Measurements from ENCODE around the gene G6PC2. TPM values are rescaled to one million over a fixed set of nuclear protein-coding genes. Genes with fewer than 3 reads are reported as not detected.

The G6PC2 gene
- total and polyA plus RNA-seq, 2 donors (not counting 1 experiment from before 2014, with no cell fraction given), result not detected

DNA sequence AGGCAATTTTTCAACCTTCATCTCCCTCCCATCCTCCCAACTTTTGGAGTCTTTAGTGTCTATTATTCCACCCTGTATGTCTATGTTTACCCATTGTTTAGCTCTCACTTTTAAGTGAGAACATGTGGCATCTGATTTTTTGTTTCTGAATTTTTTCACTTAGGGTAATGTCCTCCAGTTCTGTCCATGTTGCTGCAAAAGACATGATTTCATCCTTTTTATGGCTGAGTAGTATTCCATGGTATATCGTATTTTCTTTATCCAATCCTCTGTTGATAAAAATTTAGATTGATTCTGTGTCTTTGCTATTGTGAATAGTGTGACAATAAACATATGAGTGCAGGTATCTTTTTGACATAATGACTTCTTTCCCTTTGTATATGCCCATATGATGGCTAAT, 48.2 kb downstream of the G6PC2 start:
- H2AFZ ChIP-seq (ENCODE audit: insufficient read depth, low read depth, low read length, poor library complexity, severe bottlenecking), result no peak overlapping the region
- DNase-seq (no peak), ATAC-seq (ENCODE audit: low read depth) (no peak)
- CTCF ChIA-PET, result interaction anchor here (1.0 kb wide), 1 partner anchor 11 kb away, joined by 3 read pairs; no protein-coding TSS in a partner anchor
- no peaks in the 10 kb centered on the region for H3K4me1 ChIP-seq (ENCODE audit: control insufficient read depth in 2 of 2, insufficient read depth in 2 of 2, low read length in 2 of 2)
- no peak overlapping the region for H3K4me3 ChIP-seq (ENCODE audit: control extremely low read depth in 1 of 5, extremely low read depth in 1 of 5, insufficient read depth in 1 of 5, low read depth in 2 of 5, low read length in 4 of 5)
- WGBS (ENCODE audit: insufficient coverage), result no CpG with 5 or more reads among the region's 1 CpG
- H3K9ac ChIP-seq (ENCODE audit: low read length), result no peak overlapping the region
- no peaks in the 10 kb centered on the region for H3K9me3 ChIP-seq (ENCODE audit: control extremely low read depth in 1 of 3, control insufficient read depth in 2 of 3, insufficient read depth in 1 of 3, low read length in 2 of 3)
- no peaks in the 10 kb centered on the region for H3K36me3 ChIP-seq (replicated peaks in 1 of 2; ENCODE audit: control extremely low read depth in 1 of 2, control insufficient read depth in 1 of 2, extremely low read depth in 1 of 2, insufficient read depth in 2 of 2, low read length in 1 of 2)
- TF ChIP-seq EZH2 (IDR thresholded peaks at IDR 0.05; ENCODE audit: borderline replicate concordance, insufficient read depth, low read depth, low read length, poor library complexity, severe bottlenecking), result no peak
- no peak for TF ChIP-seq CTCF (IDR thresholded peaks at IDR 0.05)
- intact Hi-C loops (cut with micrococcal nuclease), result no loop called here
- no peaks in the 10 kb centered on the region for H3K27me3 Mint-ChIP-seq
- H3K9me3 Mint-ChIP-seq (ENCODE audit: insufficient read depth), result peaks cover 6% of the 10 kb centered on the region
- H3K27ac Mint-ChIP-seq, result no peak overlapping the region
- POLR2A ChIA-PET, result no interaction called here
- no peaks in the 10 kb centered on the region for H3K4me1 Mint-ChIP-seq
- H3K4me2 ChIP-seq (replicated peaks; ENCODE audit: low read depth, low read length, poor library complexity, severe bottlenecking), result no peak overlapping the region
- H4K20me1 ChIP-seq (ENCODE audit: control insufficient read depth, insufficient read depth, low read length, poor library complexity, severe bottlenecking), result no peaks in the 10 kb centered on the region
- no peaks in the 10 kb centered on the region for H3K27me3 ChIP-seq (replicated peaks in 1 of 4; ENCODE audit: control extremely low read depth in 1 of 4, control insufficient read depth in 3 of 4, insufficient read depth in 4 of 4, low read length in 3 of 4)
- no peak overlapping the region for H3K4me3 Mint-ChIP-seq
- no peaks in the 10 kb centered on the region for H3K79me2 ChIP-seq (ENCODE audit: control insufficient read depth, insufficient read depth, low read length)
- no peak overlapping the region for H3K27ac ChIP-seq (ENCODE audit: low read length in 2 of 2)

DNA sequence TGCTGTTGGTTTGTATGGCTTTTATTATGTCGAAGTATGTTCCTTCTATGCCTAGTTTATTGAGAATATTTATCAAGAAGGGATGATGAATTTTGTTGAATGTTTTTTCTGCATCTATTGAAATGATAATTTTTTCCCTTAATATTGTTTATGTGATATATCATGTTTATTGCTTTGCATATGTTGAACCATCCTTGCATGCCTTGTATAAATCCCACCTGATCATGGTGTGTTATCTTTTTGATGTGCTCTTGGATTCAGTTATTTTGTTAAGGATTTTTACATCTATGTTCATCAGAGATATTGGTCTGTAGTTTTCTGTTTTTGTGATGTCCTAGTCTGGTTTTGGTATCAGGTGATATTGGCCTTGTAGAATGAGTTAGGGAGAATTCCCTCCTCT, 50.8 kb downstream of the G6PC2 start:
- ATAC-seq (ENCODE audit: low read depth), result no peak
- CTCF ChIA-PET, result no interaction called here

More for the DNA sequence above, 50.8 kb downstream of the G6PC2 start:
- H3K9me3 Mint-ChIP-seq (ENCODE audit: insufficient read depth), result peaks cover 6% of the 10 kb centered on the region
- Histone ChIP-seq H3K27me3 (replicated peaks in 1 of 4; ENCODE audit: control extremely low read depth in 1 of 4, control insufficient read depth in 3 of 4, insufficient read depth in 4 of 4, low read length in 3 of 4) (no peaks in the 10 kb centered on the region), H3K79me2 (ENCODE audit: control insufficient read depth, insufficient read depth, low read length) (no peaks in the 10 kb centered on the region), H3K4me3 (ENCODE audit: control extremely low read depth in 1 of 5, extremely low read depth in 1 of 5, insufficient read depth in 1 of 5, low read depth in 2 of 5, low read length in 4 of 5) (no peak overlapping the region), H3K27ac (ENCODE audit: low read length in 2 of 2) (no peak overlapping the region), H2AFZ (ENCODE audit: insufficient read depth, low read depth, low read length, poor library complexity, severe bottlenecking) (no peak overlapping the region), H4K20me1 (ENCODE audit: control insufficient read depth, insufficient read depth, low read length, poor library complexity, severe bottlenecking) (no peaks in the 10 kb centered on the region), H3K9ac (ENCODE audit: low read length) (no peak overlapping the region), H3K9me3 (ENCODE audit: control extremely low read depth in 1 of 3, control insufficient read depth in 2 of 3, insufficient read depth in 1 of 3, low read length in 2 of 3) (no peaks in the 10 kb centered on the region), H3K36me3 (replicated peaks in 1 of 2; ENCODE audit: control extremely low read depth in 1 of 2, control insufficient read depth in 1 of 2, extremely low read depth in 1 of 2, insufficient read depth in 2 of 2, low read length in 1 of 2) (no peaks in the 10 kb centered on the region), H3K4me2 (replicated peaks; ENCODE audit: low read depth, low read length, poor library complexity, severe bottlenecking) (no peak overlapping the region), H3K4me1 (ENCODE audit: control insufficient read depth in 2 of 2, insufficient read depth in 2 of 2, low read length in 2 of 2) (no peaks in the 10 kb centered on the region)
- no peak overlapping the region for H3K27ac Mint-ChIP-seq
- H3K4me3 Mint-ChIP-seq, result no peak overlapping the region
- no peaks in the 10 kb centered on the region for H3K4me1 Mint-ChIP-seq
- POLR2A ChIA-PET, result no interaction called here
- intact Hi-C loops (cut with micrococcal nuclease), result no loop called here
- peaks cover 5% of the 10 kb centered on the region for H3K27me3 Mint-ChIP-seq
- no CpG with 5 or more reads among the region's 1 CpG for WGBS (ENCODE audit: insufficient coverage)
- TF ChIP-seq CTCF (IDR thresholded peaks at IDR 0.05) (no peak), EZH2 (IDR thresholded peaks at IDR 0.05; ENCODE audit: borderline replicate concordance, insufficient read depth, low read depth, low read length, poor library complexity, severe bottlenecking) (no peak)
- no peak for DNase-seq
